Uterus (tissue), 2 donors: Measurements from ENCODE around the gene ZFYVE28.

ENCODE experiments used
- POLR2A ChIP-seq, 2 donors: fragments of 450-650 bp; IDR thresholded peaks; one replicate each; pipeline ENCODE4 v1.6.1; 2016; ENCODE audit warnings: antibody characterized with exemption in 2 of 2, mild to moderate bottlenecking in 1 of 2, moderate library complexity in 1 of 2
- TF ChIP-seq, protein P1 (sequence below), 4 experiments: fragments of 200-600 bp in 2 of 4; fragments of 450-650 bp in 2 of 4; sonication (generic) in 2 of 4; IDR thresholded peaks; one replicate each; pipeline ENCODE4 v1.5.1; 2016 to 2019; ENCODE audit warnings: antibody characterized with exemption in 4 of 4, mild to moderate bottlenecking in 2 of 4, moderate library complexity in 1 of 4

GRCh38 chr4:2289311-2289954, 129.0 kb downstream of the ZFYVE28 start:
- TF ChIP-seq, protein P1, sequence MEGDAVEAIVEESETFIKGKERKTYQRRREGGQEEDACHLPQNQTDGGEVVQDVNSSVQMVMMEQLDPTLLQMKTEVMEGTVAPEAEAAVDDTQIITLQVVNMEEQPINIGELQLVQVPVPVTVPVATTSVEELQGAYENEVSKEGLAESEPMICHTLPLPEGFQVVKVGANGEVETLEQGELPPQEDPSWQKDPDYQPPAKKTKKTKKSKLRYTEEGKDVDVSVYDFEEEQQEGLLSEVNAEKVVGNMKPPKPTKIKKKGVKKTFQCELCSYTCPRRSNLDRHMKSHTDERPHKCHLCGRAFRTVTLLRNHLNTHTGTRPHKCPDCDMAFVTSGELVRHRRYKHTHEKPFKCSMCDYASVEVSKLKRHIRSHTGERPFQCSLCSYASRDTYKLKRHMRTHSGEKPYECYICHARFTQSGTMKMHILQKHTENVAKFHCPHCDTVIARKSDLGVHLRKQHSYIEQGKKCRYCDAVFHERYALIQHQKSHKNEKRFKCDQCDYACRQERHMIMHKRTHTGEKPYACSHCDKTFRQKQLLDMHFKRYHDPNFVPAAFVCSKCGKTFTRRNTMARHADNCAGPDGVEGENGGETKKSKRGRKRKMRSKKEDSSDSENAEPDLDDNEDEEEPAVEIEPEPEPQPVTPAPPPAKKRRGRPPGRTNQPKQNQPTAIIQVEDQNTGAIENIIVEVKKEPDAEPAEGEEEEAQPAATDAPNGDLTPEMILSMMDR (IDR thresholded peaks at IDR 0.05), result no peak
- no peak for TF ChIP-seq POLR2A (IDR thresholded peaks at IDR 0.05)
